ENCODE data around the gene BIRC5. TPM values are rescaled to one million over a fixed set of nuclear protein-coding genes. Genes with fewer than 3 reads are reported as not detected.

The BIRC5 gene
- total RNA-seq, 6 experiments from 2014 or later, result 0.57 to 2.0 (median 1.4) TPM

- Histone ChIP-seq H3K36me3 (no peaks in the 10 kb centered on the region), H3K27me3 (no peaks in the 10 kb centered on the region), H3K9me3 (no peaks in the 10 kb centered on the region), H3K4me1 (peaks cover 0 to 37% (median 7%) of the 10 kb centered on the region in 4 donors), H3K4me3 (no peak overlapping the region), H3K27ac (peak overlapping the region in 2 of 3 donors; percentile 33 to 68)
- WGBS (ENCODE audit: insufficient coverage, low coverage, low lambda C conversion rate, missing lambda C conversion rate), result 67% methylated on average over 3 of the region's 6 CpGs
- TF ChIP-seq CTCF (IDR thresholded peaks at IDR 0.05) (no peak), POLR2A (IDR thresholded peaks at IDR 0.05) (no peak)
- DNase-seq, result no peak
- intact Hi-C loops (cut with DNase I), result no loop called here
- ATAC-seq, result peak; percentile 4 to 23 (median 14)
Measured at GRCh38 chr17:78266231-78266631, 52.2 kb downstream of the BIRC5 start.

GRCh38 chr17:78266771-78267170, 52.7 kb downstream of the BIRC5 start:
- Histone ChIP-seq H3K4me3 (no peak overlapping the region), H3K36me3 (no peaks in the 10 kb centered on the region), H3K9me3 (no peaks in the 10 kb centered on the region), H3K4me1 (peaks cover 0 to 37% (median 7%) of the 10 kb centered on the region in 4 donors), H3K27ac (peak overlapping the region in 1 of 3 donors; percentile 0), H3K27me3 (no peaks in the 10 kb centered on the region)
- TF ChIP-seq CTCF (IDR thresholded peaks at IDR 0.05) (no peak), POLR2A (IDR thresholded peaks at IDR 0.05) (no peak)
- WGBS (ENCODE audit: insufficient coverage, low coverage, low lambda C conversion rate, missing lambda C conversion rate), result 77% methylated on average over 2 of the region's 9 CpGs
- ATAC-seq (no peak), DNase-seq (no peak)
- intact Hi-C loops (cut with DNase I), result no loop called here

- ATAC-seq, result no peak
- H3K4me1 ChIP-seq, result peaks cover 0 to 37% (median 7%) of the 10 kb centered on the region in 4 donors
Measured at GRCh38 chr17:78267253-78268073, 53.4 kb downstream of the BIRC5 start.

GRCh38 chr17:78268191-78268874, 54.3 kb downstream of the BIRC5 start:
- no peak for DNase-seq
- WGBS (ENCODE audit: insufficient coverage, low coverage, low lambda C conversion rate, missing lambda C conversion rate), result 0% methylated on average over 1 of the region's 24 CpGs

More at GRCh38 chr17:78267253-78268073, 53.4 kb downstream of the BIRC5 start:
- peak overlapping the region in 1 of 3 donors; percentile 0 for H3K27ac ChIP-seq
- no peaks in the 10 kb centered on the region for H3K27me3 ChIP-seq
- intact Hi-C loops (cut with DNase I), result no loop called here
- no peaks in the 10 kb centered on the region for H3K36me3 ChIP-seq
- WGBS (ENCODE audit: insufficient coverage, low coverage, low lambda C conversion rate, missing lambda C conversion rate), result 63% methylated on average over 10 of the region's 26 CpGs
- no peak overlapping the region for H3K4me3 ChIP-seq
- DNase-seq, result no peak
- TF ChIP-seq CTCF (IDR thresholded peaks at IDR 0.05) (no peak), POLR2A (IDR thresholded peaks at IDR 0.05) (no peak)
- H3K9me3 ChIP-seq, result no peaks in the 10 kb centered on the region

More at GRCh38 chr17:78268191-78268874, 54.3 kb downstream of the BIRC5 start:
- TF ChIP-seq CTCF (IDR thresholded peaks at IDR 0.05), result no peak
- no peak for TF ChIP-seq POLR2A (IDR thresholded peaks at IDR 0.05)
- Histone ChIP-seq H3K9me3 (no peaks in the 10 kb centered on the region), H3K4me3 (no peak overlapping the region), H3K27ac (no peak overlapping the region), H3K4me1 (peaks cover 0 to 37% (median 7%) of the 10 kb centered on the region in 4 donors), H3K27me3 (no peaks in the 10 kb centered on the region), H3K36me3 (no peaks in the 10 kb centered on the region)
- intact Hi-C loops (cut with DNase I), result no loop called here
- no peak for ATAC-seq
